ENCODE measurements around the gene TMTC4.
A peak's percentile ranks its signal among the peaks of the same experiment; 100 is the strongest.
"Not testable (repeated sequence)": the region's sequence is repeated elsewhere in the genome, so short reads cannot be mapped to it uniquely, and the experiment has no call there.

Gene TMTC4

GRCh38 chr13:100619940-100620339 is 54.7 kb downstream of the TMTC4 start:
- no peak for DNase-seq

- not testable (repeated sequence) for DNase-seq
These were observed 55.7 kb downstream of the TMTC4 start for GRCh38 chr13:100618897-100619296.

- DNase-seq = no peak
These were observed 61.6 kb downstream of the TMTC4 start for GRCh38 chr13:100613031-100613430.

- no peak for DNase-seq
These were observed 62.7 kb downstream of the TMTC4 start for GRCh38 chr13:100611678-100612492.

- DNase-seq = no peak
These were observed 63.9 kb downstream of the TMTC4 start for GRCh38 chr13:100610391-100611347.

GRCh38 chr13:100608906-100609305 is 65.7 kb downstream of the TMTC4 start:
- DNase-seq = no peak

- DNase-seq = no peak
These were observed 66.1 kb downstream of the TMTC4 start for GRCh38 chr13:100608489-100608888.

GRCh38 chr13:100604918-100605710 is 69.5 kb downstream of the TMTC4 start:
- no peak for DNase-seq

- DNase-seq = no peak
These were observed 72.0 kb downstream of the TMTC4 start for GRCh38 chr13:100602493-100603111.

- DNase-seq = no peak
These were observed 72.9 kb downstream of the TMTC4 start for GRCh38 chr13:100601716-100602115.

- DNase-seq = no peak
These were observed 73.7 kb downstream of the TMTC4 start for GRCh38 chr13:100600915-100601314.

GRCh38 chr13:100600461-100600860 is 74.1 kb downstream of the TMTC4 start:
- DNase-seq = no peak

GRCh38 chr13:100597253-100597652 is 77.3 kb downstream of the TMTC4 start:
- no peak for DNase-seq

- no peak for DNase-seq
These were observed 78.1 kb downstream of the TMTC4 start for GRCh38 chr13:100596516-100596915.

GRCh38 chr13:100594731-100595130 is 79.9 kb downstream of the TMTC4 start:
- peak; percentile 68 for DNase-seq

GRCh38 chr13:100594255-100594654 is 80.3 kb downstream of the TMTC4 start:
- no peak for DNase-seq

GRCh38 chr13:100589178-100589725 is 85.3 kb downstream of the TMTC4 start:
- DNase-seq = no peak

- peak; percentile 82 for DNase-seq
These were observed 86.0 kb downstream of the TMTC4 start, which contains the start of gene GGACT for GRCh38 chr13:100588331-100589177. Gene GGACT (minus strand): TSS chr13:100588789. CDS start chr13:100532591, 56,198 bp downstream.

GRCh38 chr13:100584896-100585295 is 89.7 kb downstream of the TMTC4 start:
- DNase-seq = no peak

GRCh38 chr13:100581504-100581903 is 93.1 kb downstream of the TMTC4 start:
- no peak for DNase-seq

GRCh38 chr13:100581030-100581429 is 93.6 kb downstream of the TMTC4 start:
- DNase-seq = no peak

All from islet precursor cell (in vitro differentiated cells).